Hepatocyte (in vitro differentiated cells): ENCODE results near the gene CACNA1C.

ENCODE experiments used
- EZH2 ChIP-seq: fragments of 200-600 bp; sonication (generic); IDR thresholded peaks from 2 replicates; pipeline ENCODE4 v1.6.1; 2016; ENCODE audit warnings: antibody characterized with exemption, mild to moderate bottlenecking, borderline replicate concordance
- EZH2phosphoT487 ChIP-seq: fragments of 200-600 bp; sonication (generic); IDR thresholded peaks from one replicate; pipeline ENCODE4 v1.6.1; 2018; ENCODE audit warnings: antibody characterized with exemption, mild to moderate bottlenecking, low read depth, moderate library complexity; ENCODE audit not compliant: unreplicated experiment, severe bottlenecking
- TF ChIP-seq, protein P1 (sequence below): fragments of 200-600 bp; sonication (generic); IDR thresholded peaks from 2 replicates; pipeline ENCODE4 v1.5.1; 2016; ENCODE audit warnings: antibody characterized with exemption, mild to moderate bottlenecking; ENCODE audit not compliant: poor library complexity

DNA sequence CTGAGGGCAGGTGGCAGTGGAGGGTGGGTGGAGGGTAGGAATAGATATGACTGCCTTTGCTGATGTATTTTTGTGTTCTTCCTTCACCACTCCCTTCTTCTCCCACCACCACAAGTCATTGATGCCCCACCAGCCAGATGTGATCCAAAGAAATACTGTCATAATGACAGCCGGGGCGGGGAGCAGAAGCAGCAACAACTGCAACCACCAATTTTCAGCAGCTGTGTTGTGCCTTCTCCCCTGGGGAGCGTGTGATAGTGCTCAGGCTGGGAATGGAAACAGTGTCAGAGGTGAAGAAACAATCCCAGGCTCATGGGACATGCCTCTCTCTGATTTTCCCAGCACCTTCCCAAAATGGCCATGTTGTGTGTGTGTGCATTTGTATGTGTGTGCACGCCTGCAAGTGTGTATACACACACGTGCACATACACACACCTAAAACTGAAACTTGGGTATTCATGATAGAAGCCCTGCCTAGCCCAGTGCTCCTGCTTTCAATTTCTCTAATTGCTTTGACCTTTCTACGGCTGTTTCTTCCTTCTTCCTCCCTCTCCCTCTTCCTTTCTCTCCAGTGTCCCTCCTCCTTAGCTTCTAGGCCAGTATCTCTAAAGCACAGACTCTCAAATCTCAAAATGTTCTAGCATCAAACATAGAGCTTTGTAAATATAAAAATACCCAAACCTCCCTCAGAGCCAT, 442.8 kb downstream of the CACNA1C start:
- TF ChIP-seq, protein P1, sequence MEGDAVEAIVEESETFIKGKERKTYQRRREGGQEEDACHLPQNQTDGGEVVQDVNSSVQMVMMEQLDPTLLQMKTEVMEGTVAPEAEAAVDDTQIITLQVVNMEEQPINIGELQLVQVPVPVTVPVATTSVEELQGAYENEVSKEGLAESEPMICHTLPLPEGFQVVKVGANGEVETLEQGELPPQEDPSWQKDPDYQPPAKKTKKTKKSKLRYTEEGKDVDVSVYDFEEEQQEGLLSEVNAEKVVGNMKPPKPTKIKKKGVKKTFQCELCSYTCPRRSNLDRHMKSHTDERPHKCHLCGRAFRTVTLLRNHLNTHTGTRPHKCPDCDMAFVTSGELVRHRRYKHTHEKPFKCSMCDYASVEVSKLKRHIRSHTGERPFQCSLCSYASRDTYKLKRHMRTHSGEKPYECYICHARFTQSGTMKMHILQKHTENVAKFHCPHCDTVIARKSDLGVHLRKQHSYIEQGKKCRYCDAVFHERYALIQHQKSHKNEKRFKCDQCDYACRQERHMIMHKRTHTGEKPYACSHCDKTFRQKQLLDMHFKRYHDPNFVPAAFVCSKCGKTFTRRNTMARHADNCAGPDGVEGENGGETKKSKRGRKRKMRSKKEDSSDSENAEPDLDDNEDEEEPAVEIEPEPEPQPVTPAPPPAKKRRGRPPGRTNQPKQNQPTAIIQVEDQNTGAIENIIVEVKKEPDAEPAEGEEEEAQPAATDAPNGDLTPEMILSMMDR: no peak
- TF ChIP-seq EZH2 (no peak), EZH2phosphoT487 (no peak)
